Fibroblast of lung (primary cell): Measurements from ENCODE around the gene MYOD1.

Source experiments
- CTCF ChIP-seq, 2 donors: IDR thresholded peaks in 1 of 2; conservative IDR thresholded peaks in 1 of 2; 1 replicate in 1 of 2; 2 replicates in 1 of 2; pipeline ENCODE4 v1.5.1; 2011 to 2012; ENCODE audit warnings: low read length in 2 of 2, control low read depth in 1 of 2, inconsistent platforms in 1 of 2, low read depth in 1 of 2, mild to moderate bottlenecking in 1 of 2
- EZH2 ChIP-seq: IDR thresholded peaks from 2 replicates; pipeline ENCODE4 v1.5.1; 2012; ENCODE audit warnings: low read length, control low read depth, mild to moderate bottlenecking; ENCODE audit errors: missing control alignments

GRCh38 chr11:17771415-17771814 lies 52.0 kb downstream of the MYOD1 start:
- no peak for TF ChIP-seq CTCF (conservative IDR thresholded peaks at IDR 0.05 in 1 of 2, IDR thresholded peaks at IDR 0.05 in 1 of 2; ENCODE audit: low read depth in 1 of 2, low read length in 2 of 2)
- no peak for TF ChIP-seq EZH2
